Activated naive CD4-positive, alpha-beta T cell treated with Interleukin-2 at 50 U/mL for 16 hours (primary cell): ENCODE results near the gene CNTD1.

Experiments used
- DNase-seq: peaks from one replicate; pipeline ENCODE4 v3.0.0-alpha.2; 2020

The CNTD1 gene

DNA sequence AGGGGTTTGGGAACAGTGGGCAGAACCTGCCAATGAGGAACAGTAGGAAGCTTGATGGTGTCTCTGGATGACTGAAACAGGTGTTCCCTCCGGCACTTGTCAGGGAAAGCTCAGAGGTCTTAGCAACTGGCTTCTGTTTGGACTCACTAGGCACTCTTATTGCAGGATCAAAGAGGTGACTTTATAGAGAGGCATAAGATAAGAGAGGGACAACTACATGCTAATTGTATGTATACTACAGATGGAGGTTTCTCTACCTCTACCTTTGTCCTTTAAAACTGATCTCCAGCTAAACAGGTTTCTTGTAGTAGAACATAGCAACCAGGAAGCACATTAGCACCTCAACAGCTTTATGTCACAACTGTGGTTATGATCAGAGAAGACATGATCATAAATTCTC, 7.6 kb downstream of the CNTD1 start:
- DNase-seq: no peak

DNA sequence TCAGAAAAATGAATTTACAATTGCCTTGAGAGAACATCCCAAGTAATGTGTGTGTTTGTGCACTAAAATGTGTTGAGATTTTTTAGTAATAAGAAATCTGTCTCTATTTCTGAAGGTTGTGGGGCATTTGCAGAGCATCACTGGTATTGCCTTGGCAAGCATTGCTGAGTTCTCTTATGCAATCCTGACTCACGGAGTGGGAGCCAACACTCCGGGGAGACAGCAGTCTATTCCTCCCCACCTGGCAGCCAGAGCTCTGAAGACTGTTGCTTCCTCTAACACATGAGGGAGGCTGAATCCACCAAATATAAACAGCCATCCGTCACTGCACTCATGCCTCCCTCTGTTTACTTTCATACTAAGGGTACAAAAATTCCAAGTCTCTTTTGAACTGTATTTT, 10.6 kb downstream of the CNTD1 start:
- DNase-seq: no peak

DNA sequence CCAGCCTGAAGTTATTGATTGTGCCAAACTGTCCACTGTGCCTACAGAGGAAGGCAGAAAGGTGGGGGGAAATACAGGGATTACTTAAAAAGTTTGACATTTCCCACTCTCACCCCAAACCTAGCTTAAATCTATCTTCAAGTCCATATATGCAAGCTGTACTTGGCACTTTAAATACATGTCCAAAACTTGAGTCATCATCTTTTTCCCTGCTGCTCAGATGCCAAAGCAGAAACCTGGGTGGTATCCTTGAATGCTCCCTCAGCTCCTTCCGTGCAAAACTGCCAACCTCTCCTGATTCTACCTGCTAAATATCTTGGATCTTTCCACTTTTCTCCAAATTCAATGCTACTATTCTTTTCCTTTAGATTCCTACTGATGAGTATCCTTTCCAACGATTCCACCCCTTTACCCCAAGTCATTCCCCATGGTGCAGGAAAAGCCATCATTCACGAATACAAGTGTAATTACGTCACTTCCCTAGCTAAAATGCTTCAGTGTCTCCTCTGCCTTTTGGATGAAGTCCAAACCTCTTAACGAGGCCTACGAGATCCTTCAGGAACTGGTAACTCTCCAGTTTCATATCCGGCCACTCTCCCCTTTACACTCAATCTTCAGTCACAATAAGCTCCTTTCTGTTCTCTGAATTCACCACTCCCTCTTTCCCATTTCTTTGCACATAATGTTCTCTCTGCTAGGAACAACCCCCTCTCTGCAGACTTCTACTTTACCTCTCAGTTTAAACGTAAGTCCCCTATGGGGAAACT, 16.2 kb downstream of the CNTD1 start:
- no peak for DNase-seq

DNA sequence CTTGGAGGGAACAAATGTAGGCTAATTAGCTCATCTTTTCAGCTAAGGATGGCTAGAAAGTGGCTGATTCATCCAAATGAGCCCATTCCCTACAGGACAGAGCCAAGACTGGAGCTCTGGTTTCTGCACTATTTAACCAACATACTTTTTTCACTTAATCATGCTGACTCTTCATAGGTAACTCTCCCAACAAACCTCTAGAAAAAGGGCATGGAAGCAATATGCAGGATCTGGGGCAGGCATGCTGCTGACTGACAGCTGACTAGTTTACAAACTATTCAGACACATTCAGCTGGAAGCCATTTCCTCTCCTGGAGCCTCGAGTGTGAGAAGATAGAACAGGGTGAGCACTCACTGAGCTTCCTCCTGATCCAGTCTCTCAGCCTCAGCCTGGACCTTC, 19.2 kb downstream of the CNTD1 start:
- no peak for DNase-seq

DNA sequence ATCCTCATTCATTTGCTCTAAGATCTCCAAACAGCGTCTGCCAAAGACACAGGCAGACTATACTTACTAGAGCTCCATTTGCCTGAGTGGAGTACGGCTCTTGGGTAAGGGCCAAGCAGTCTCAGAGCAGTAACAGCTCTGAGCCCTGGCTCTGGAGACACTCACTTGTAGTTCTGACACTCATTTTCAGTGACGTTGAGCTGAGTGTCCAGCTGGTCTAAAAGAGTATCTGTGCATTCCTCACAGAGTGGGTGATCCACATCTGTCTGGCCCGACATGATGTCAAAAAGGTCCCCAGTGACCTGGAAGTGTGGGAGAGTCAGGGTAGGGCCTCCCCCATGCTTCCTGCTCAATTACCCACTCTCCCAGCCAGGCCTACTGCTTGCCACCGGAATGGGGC, 19.7 kb downstream of the CNTD1 start:
- no peak for DNase-seq

DNA sequence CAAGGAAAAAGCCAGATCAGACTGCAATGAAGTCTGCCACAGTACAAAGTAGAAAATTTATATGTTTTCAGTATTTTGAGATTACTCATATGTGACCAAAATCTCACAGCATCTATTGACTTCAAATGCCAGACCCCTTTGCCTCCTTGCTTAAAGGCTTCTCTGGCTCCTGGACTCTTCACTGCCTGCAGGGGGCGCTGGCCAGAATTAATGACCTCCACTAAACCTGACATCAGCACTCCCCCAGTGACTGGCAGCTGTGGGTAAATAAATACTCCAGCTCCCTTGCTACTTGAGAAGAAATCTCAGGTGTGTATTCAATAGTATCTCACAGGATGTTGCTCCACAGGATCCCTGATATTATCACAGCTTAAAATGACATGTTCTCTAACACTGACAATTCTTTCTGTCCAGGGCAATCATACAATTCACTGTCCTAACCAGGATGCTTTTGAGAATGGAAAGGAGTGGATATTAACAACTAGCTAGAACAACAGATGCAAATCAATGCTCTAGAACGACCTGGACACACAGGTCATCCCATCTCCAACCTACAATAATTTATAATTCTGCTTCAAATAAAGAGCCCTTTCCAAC, 21.4 kb downstream of the CNTD1 start:
- DNase-seq: peak; percentile 69

DNA sequence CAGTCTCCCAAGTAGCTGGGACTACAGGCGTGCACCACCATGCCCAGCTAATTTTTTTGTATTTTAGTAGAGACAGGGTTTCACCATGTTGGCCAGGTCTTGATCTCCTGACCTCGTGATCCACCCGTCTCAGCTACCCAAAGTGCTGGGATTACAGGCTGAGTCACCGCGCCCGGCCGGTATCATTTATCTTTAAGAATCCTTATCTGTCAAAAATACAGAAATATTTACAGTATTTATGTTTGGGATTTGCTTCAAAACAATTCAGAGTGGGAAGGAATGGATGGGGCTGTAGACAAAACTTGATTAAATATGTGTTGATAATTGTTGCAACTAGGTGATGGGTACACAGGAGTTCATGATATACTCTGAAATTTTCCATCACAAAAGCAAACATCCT, 22.5 kb downstream of the CNTD1 start:
- DNase-seq: no peak

DNA sequence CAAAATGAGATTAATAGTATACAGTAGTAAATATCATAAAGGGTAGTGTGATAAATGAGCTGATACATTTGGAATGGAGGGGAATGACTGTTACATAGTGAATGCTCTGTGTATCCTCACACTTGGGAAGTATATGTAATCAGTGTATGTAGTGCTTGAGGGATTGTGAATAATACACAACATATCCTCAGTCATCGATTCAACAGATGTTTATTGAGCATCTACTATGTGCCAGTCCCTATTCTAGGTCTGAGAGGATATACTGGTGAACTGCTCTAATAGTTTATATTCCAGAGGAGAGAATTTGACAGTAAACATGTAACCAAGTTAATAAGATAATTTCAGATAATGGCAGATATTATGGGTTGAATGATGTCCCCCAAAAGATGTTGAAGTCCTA, 28.8 kb downstream of the CNTD1 start:
- no peak for DNase-seq

DNA sequence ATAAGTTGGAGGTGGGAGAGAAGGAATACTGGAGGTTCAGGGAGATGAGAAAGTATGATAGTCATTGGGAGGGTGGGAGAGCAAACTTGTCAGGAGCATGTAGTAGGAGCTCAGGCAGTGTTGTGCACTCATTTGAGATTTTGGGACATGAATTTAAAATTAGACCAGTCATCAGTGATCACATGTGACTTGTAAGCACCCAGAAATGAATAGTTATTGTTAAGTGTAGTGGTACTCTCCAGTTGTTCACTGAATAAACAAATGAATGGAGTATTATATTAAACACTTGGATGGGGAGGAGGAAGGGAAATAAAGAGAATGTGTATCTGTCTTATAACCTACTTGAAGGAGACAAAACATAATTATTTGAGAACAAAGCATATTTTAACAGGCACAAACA, 32.3 kb downstream of the CNTD1 start:
- no peak for DNase-seq

DNA sequence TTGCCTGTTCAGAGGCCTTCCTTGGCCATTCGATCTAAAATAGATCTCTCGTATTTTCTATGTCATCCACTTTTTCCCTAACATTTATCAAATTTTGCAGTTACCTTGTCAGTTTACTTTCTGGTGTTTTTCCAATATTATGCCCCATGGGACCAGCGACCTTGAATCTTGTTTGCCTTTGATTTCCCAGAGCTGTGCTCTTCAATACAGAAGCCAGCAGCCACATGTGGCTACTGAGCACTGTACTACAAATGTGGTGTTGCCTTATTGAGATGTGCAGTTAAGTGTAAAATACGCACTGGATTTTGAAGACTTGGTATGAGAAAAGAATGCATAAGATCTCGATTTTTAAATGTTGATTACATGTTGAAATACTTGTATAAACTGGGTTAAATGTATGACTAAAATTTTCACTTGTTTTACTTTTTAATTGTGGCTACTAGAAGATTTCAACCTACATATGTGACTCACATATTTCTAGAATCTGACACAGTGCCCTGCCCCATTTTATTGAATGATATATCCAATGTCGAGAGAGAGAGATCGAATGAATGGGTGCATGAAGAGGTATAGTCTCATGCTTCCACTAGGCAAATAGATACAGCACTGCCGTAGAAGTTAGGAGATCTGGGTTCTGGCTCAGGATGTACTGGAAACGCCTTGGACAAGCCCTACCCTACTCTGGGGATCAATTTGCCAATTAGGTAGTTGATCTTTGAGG, 33.7 kb downstream of the CNTD1 start:
- DNase-seq: no peak

DNA sequence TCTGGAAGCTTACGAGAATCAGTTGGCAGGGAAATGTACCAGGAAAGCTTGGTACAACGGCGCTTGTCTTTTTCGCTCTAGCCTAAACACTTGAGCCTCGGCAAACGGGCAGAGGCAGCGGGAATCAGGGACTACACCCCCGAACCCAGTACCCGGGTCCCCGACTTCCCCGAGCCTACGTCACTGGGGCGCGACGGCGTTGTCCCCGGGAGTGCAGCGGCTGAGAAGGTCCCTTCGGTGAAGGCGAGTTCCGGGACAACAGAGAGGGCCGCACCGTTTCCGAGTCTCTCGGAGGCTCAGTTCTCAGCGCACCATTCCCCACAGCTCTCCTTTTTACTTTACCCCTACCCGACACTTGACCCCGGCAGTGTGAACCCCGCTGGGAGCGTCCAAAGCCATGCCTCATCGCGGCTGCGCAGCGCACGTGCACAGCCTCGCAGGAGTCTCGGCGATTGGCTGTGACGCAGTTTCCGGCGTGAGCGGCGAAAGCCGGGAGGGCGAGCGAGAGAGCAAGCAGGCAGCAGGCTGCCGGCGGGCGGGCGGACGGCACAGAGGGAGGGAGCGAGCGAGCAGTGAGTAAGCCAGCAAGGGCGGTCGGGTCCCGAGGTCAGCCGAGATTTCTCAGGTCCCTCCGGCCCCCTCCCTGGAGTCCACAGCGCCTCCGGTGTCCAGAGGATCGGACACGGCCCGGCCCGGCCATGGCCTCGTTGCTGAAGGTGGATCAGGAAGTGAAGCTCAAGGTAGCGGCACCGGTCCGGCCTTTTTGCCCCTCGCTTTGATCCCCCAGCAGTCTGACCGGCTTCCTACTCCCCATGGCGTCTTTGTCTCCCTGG, 34.5 kb downstream of the CNTD1 start, which contains the start of gene PSME3:
Gene PSME3 (plus strand): TSS at position 464 of the 833 bp plus-strand sequence. CDS start 235 bp downstream, at position 699.
- peak; percentile 92 for DNase-seq

DNA sequence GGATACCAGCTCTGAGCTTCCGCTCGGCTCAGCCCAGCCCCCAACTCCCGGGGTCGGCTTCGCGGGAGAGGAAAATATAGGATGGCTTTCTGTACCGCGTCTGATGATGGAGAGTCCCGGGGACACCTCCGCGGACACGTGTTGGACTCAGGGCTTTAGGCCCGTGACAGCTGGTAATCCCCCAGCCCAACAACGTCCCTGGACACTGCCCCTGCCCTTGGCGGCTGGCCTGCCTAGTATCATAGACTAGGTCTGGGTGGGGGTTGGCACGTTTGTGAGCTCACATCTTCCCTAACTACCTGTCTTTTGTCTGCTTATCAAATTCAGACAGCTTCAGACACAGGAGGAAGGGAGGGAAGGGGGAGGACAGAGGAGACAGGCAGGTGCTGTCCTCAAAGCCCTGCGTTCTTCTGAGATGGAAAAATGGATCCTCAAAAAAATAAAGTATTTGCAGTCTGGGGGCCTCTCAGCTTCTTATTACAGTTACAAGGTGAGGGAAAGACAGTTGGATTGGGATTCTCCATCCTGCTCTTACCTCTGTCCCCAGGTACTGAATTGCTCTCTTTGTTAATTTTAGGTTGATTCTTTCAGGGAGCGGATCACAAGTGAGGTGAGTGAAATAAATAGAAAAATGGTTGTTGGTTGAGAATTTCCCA, 35.2 kb downstream of the CNTD1 start:
- DNase-seq: no peak

DNA sequence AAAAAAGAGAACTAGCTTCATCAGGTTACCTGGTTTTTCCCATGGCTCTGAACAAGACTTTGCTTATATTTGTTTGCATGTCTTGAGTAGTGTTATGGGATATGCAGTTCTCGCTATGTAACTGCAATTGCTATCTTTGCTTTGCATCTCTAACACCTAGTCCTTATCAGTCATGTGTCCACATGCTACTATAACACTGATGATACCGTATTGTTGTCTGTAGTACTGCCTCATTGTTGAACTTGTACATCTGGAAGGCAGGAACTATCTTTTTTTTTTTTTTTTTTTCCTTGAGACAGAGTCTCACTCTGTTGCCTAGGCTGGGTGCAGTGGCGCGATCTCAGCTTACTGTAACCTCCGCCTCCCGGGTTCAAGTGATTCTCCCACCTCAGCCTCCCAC, 37.1 kb downstream of the CNTD1 start:
- no peak for DNase-seq

DNA sequence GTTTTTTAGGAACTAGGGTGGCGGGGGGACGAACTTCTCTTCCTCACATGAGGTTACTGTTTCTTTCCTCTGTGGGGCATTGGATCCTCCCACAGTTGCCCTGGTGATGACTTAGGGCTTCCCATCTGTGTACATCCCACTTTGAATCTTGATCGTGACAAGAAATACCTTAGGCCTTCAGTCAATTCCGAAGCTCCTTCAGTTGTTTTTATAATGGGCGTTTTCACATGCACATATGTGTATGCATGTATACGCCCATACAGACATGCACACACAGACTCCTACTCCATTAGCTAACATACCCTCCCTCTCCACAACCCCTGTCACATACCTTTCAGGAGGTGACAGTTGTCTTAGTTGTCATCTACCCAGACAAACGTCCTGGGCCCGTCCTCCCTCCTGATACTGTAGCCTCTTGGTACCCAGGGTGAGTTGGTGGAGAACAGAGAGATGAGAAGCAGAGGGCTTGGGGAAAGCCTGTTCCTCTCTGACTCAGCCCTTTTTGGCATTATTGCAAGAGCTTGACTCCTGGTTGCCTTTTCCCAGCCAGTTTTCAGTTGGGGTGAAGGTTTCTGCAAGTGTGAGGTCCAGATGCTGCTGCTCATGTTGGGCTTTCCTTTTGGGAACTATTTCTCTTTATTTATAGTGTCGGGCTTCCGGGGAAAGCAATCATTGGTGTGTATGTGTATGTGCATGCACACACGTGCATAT, 43.5 kb downstream of the CNTD1 start:
- no peak for DNase-seq

DNA sequence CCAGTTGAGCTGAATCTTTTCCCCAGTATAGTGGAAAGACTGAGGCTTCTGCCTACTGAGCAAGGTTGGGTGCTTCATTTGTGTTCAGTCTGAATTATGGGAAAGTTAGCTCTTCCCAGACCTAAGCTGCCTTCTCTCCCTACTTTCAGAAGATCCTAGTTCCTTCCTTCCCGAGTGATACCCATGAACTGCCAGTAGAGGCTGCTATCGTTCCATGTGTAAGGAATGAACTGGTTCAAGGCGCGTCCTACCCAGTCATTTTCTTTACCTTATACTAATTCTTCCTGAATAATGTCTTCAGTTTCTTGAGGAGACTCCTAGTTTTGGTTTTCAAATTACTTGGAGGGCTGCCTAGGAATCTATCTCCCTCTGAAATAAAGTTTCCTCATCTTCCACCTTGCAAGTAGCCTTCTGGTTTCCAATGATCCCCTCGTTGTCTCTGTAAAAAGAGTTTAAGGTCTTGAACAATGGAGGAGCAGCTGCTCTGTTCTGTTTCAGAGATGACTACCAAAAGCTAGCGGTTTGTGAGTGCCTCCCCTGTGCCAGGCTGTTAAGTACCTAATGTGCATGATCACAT, 44.8 kb downstream of the CNTD1 start:
- no peak for DNase-seq

DNA sequence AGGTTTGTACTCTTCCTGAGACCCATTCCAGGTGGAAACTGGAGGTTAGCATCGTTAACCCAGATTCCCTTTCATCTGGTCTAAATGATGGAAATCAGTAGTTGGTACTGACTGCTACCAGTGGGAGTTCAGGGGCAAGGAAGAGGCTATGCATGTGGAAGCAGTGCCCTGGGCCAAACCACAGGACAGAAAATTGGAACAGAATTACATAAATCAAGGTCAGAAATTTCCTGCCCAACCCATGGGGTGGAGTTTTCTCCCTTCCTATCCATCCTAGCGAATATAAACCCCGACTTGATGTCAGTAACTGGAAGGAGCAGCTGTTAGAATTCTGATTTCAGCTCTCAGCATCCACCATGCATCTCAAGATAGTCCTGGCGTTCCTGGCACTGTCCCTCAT, 45.6 kb downstream of the CNTD1 start, which contains the start of gene AOC2:
Gene AOC2 (plus strand): TSS at position 310 of the 400 bp plus-strand sequence. CDS start 47 bp downstream, at position 357.
- DNase-seq: no peak

DNA sequence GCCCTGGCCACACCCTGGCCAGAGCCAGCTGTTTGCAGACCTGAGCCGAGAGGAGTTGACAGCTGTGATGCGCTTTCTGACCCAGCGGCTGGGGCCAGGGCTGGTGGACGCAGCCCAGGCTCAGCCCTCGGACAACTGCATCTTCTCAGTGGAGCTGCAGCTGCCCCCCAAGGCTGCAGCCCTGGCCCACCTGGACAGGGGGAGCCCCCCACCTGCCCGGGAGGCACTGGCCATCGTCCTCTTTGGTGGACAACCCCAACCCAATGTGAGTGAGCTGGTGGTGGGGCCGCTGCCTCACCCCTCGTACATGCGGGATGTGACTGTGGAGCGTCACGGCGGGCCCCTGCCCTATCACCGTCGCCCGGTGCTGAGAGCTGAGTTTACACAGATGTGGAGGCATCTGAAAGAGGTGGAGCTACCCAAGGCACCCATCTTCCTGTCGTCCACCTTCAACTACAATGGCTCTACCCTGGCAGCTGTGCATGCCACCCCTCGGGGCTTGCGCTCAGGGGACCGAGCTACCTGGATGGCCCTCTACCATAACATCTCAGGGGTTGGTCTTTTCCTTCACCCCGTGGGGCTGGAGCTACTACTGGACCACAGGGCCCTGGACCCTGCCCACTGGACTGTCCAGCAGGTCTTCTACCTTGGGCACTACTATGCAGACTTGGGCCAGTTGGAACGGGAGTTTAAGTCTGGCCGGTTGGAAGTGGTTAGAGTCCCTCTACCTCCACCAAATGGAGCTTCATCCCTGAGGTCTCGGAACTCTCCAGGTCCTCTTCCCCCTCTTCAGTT, 46.3 kb downstream of the CNTD1 start:
- DNase-seq: no peak

DNA sequence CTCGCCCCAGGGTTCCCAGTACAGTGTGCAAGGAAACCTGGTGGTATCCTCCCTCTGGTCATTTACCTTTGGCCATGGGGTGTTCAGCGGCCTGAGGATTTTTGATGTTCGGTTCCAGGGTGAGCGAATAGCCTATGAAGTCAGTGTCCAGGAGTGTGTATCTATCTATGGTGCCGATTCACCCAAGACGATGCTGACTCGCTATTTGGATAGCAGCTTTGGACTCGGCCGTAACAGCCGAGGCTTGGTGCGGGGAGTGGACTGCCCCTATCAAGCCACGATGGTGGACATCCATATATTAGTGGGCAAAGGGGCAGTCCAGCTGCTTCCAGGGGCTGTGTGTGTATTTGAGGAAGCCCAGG, 46.9 kb downstream of the CNTD1 start:
- DNase-seq: no peak

DNA sequence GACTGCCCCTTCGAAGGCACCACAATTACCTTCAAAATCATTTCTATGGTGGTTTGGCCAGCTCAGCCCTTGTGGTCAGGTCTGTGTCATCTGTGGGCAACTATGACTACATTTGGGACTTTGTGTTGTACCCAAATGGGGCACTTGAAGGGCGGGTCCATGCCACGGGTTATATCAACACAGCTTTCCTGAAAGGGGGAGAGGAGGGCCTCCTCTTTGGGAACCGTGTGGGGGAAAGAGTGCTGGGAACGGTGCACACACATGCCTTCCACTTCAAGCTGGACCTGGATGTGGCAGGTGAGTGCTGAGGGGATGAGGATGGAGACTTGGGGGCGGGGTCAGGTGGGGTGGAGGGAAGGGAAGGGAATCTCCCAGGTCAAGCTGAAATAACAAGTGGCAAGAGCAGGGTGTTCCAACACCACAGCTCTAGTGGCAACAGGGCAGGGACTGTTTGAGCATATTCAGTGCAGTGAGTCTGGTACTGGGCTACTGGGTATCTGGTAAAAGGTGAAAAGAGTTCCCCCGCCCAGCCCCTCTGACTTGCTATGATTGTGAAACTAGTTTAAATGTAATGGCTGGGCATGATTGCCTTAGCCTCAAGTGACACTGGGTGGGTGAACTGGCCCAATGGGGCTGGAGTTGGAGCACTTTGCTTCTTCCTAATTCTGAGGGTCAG, 47.4 kb downstream of the CNTD1 start:
- DNase-seq: peak; percentile 51
